Activated CD4-positive, alpha-beta T cell treated with anti-CD3 and anti-CD28 coated beads, Interleukin-2, amount 10 ng/mL, durations not matched to agents 7 days and 5 days (primary cell): ENCODE results near the gene IFNGR1. TPM values are rescaled to one million over a fixed set of nuclear protein-coding genes. Genes with fewer than 3 reads are reported as not detected.
"Not testable (repeated sequence)": the region's sequence is repeated elsewhere in the genome, so short reads cannot be mapped to it uniquely, and the experiment has no call there.

Experiments
- CTCF ChIA-PET: fragments of 350-600 bp; sonication (Branson Sonifier 250); formaldehyde crosslinking; loops from one replicate; lab custom pipeline; 2021; ENCODE audit warnings: antibody characterized with exemption; lab: Charles Lee
- POLR2A ChIA-PET: fragments of 350-600 bp; sonication (Branson Sonifier 250); formaldehyde crosslinking; loops from one replicate; lab custom pipeline; 2021; ENCODE audit warnings: antibody characterized with exemption; lab: Charles Lee
- DNase-seq: peaks from one replicate; pipeline ENCODE4 v3.0.0-alpha.2; 2020
- H3K27ac Mint-ChIP-seq: one replicate; pipeline ENCODE4 v1.8.0; 2021; ENCODE audit warnings: mild to moderate bottlenecking, moderate library complexity, mixed read lengths
- H3K27me3 Mint-ChIP-seq: one replicate; pipeline ENCODE4 v1.8.0; 2021; ENCODE audit warnings: mixed read lengths
- H3K36me3 Mint-ChIP-seq: one replicate; pipeline ENCODE4 v1.8.0; 2021; ENCODE audit warnings: low read depth, mixed read lengths
- H3K4me1 Mint-ChIP-seq: one replicate; pipeline ENCODE4 v1.8.0; 2021; ENCODE audit warnings: mixed read lengths
- H3K4me3 Mint-ChIP-seq: one replicate; pipeline ENCODE4 v1.8.0; 2021; ENCODE audit warnings: mild to moderate bottlenecking, moderate library complexity, mixed read lengths
- H3K9me3 Mint-ChIP-seq: one replicate; pipeline ENCODE4 v1.8.0; 2021; ENCODE audit warnings: mixed read lengths
- total RNA-seq, 2 experiments: library from RNA; stranded (reverse); gene quantifications; one replicate each; pipeline ENCODE4 v1.2.3, GENCODE V29; 2021

IFNGR1 gene
- total RNA-seq, 2 experiments from 2014 or later, result 18.7 to 21.1 TPM

GRCh38 chr6:137217801-137218472, 1.2 kb downstream of the IFNGR1 start:
- peak overlapping the region; percentile 100 for H3K4me3 Mint-ChIP-seq
- peaks cover 4% of the 10 kb centered on the region for H3K9me3 Mint-ChIP-seq
- peak overlapping the region; percentile 100 for H3K27ac Mint-ChIP-seq
- peaks cover 55% of the 10 kb centered on the region for H3K4me1 Mint-ChIP-seq
- no peak for DNase-seq
- ChIA-PET POLR2A (no interaction called here), CTCF (interaction anchor here (0.8 kb wide), 2 partner anchors 20 to 92 kb away, joined by 3 to 7 read pairs; no protein-coding TSS in a partner anchor)
- H3K36me3 Mint-ChIP-seq, result peaks cover 17% of the 10 kb centered on the region
- no peaks in the 10 kb centered on the region for H3K27me3 Mint-ChIP-seq

GRCh38 chr6:137216875-137217553, 2.2 kb downstream of the IFNGR1 start:
- H3K4me1 Mint-ChIP-seq, result peaks cover 52% of the 10 kb centered on the region

GRCh38 chr6:137216106-137216505, 3.1 kb downstream of the IFNGR1 start:
- no peaks in the 10 kb centered on the region for H3K27me3 Mint-ChIP-seq
- peaks cover 12% of the 10 kb centered on the region for H3K9me3 Mint-ChIP-seq
- H3K27ac Mint-ChIP-seq, result no peak overlapping the region
- peaks cover 29% of the 10 kb centered on the region for H3K36me3 Mint-ChIP-seq
- no peak overlapping the region for H3K4me3 Mint-ChIP-seq
- peaks cover 52% of the 10 kb centered on the region for H3K4me1 Mint-ChIP-seq
- CTCF ChIA-PET, result interaction anchor here (1.4 kb wide), 1 partner anchor 95 kb away, joined by 3 read pairs; no protein-coding TSS in a partner anchor
- POLR2A ChIA-PET, result no interaction called here
- DNase-seq, result no peak

More at GRCh38 chr6:137216875-137217553, 2.2 kb downstream of the IFNGR1 start:
- Mint-ChIP-seq H3K4me3 (peak overlapping the region; percentile 8), H3K36me3 (peaks cover 21% of the 10 kb centered on the region), H3K9me3 (peaks cover 7% of the 10 kb centered on the region), H3K27me3 (no peaks in the 10 kb centered on the region), H3K27ac (no peak overlapping the region)
- no peak for DNase-seq
- ChIA-PET CTCF (interaction anchor here (0.8 kb wide), 2 partner anchors 19 to 91 kb away, joined by 3 to 7 read pairs; no protein-coding TSS in a partner anchor), POLR2A (no interaction called here)

GRCh38 chr6:137215630-137216029, 3.6 kb downstream of the IFNGR1 start:
- H3K4me3 Mint-ChIP-seq, H3K27me3 Mint-ChIP-seq, DNase-seq, POLR2A ChIA-PET, H3K27ac Mint-ChIP-seq: not testable (repeated sequence)
- CTCF ChIA-PET, result interaction anchor here (1.4 kb wide), 1 partner anchor 95 kb away, joined by 3 read pairs; no protein-coding TSS in a partner anchor
- peaks cover 29% of the 10 kb centered on the region for H3K36me3 Mint-ChIP-seq
- peaks cover 12% of the 10 kb centered on the region for H3K9me3 Mint-ChIP-seq
- H3K4me1 Mint-ChIP-seq, result peaks cover 51% of the 10 kb centered on the region

DNA sequence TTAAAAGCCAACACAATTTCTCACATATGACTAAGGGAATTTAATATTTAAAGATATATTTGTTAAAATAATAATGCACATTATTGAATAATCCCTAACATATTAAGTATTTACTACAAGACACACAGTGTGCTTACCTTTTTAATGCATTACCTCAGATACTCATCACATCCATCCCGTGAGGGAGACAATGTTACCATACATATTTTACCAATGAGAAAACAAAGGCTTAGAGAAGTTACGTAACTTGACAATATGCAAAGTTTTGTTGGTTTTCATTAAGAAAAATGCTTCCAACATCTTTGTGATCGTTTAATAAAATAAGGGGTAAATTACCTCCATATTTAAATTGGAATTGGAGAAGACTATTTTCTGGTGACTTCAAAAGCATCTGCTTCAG, 4.3 kb downstream of the IFNGR1 start:
- Mint-ChIP-seq H3K27ac (no peak overlapping the region), H3K9me3 (peaks cover 18% of the 10 kb centered on the region), H3K36me3 (peaks cover 33% of the 10 kb centered on the region), H3K4me3 (no peak overlapping the region), H3K27me3 (no peaks in the 10 kb centered on the region), H3K4me1 (peaks cover 44% of the 10 kb centered on the region)
- ChIA-PET POLR2A (no interaction called here), CTCF (no interaction called here)
- no peak for DNase-seq

DNA sequence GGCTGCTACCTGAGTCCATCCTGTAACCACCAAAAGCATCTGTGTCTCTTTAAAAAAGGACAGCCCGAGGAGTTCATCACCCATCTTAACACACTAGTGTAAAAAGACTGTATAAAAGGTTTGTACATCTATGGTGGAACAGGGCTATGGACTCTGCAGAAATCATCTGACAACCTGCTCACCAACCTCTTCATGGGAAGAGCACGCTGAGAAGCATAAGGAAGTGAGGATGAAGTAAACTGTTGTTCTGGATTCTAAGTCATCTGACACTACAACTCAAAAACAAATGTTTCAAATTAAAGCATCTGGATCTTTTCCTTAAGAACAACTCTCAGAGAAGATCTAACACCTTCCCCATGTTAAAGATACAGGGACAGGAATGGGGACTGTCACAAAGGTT, 5.4 kb downstream of the IFNGR1 start:
- peaks cover 43% of the 10 kb centered on the region for H3K36me3 Mint-ChIP-seq
- peaks cover 28% of the 10 kb centered on the region for H3K9me3 Mint-ChIP-seq
- CTCF ChIA-PET, result no interaction called here
- peaks cover 39% of the 10 kb centered on the region for H3K4me1 Mint-ChIP-seq
- no peak overlapping the region for H3K27ac Mint-ChIP-seq
- DNase-seq, result no peak
- POLR2A ChIA-PET, result no interaction called here
- no peaks in the 10 kb centered on the region for H3K27me3 Mint-ChIP-seq
- H3K4me3 Mint-ChIP-seq, result no peak overlapping the region

GRCh38 chr6:137213331-137213740, 5.8 kb downstream of the IFNGR1 start:
- ChIA-PET CTCF (interaction anchor here (0.8 to 1.7 kb wide), 2 partner anchors 15 to 111 kb away, joined by 3 to 4 read pairs; no protein-coding TSS in a partner anchor), POLR2A (no interaction called here)
- Mint-ChIP-seq H3K4me1 (peaks cover 35% of the 10 kb centered on the region), H3K27ac (no peak overlapping the region), H3K36me3 (peaks cover 41% of the 10 kb centered on the region), H3K27me3 (no peaks in the 10 kb centered on the region), H3K4me3 (no peak overlapping the region), H3K9me3 (peaks cover 28% of the 10 kb centered on the region)
- no peak for DNase-seq

GRCh38 chr6:137211910-137212309, 7.3 kb downstream of the IFNGR1 start:
- ChIA-PET POLR2A (no interaction called here), CTCF (interaction anchor here (1.7 kb wide), 1 partner anchor 14 kb away, joined by 4 read pairs; no protein-coding TSS in a partner anchor)
- no peak for DNase-seq
- Mint-ChIP-seq H3K9me3 (peaks cover 35% of the 10 kb centered on the region), H3K36me3 (peaks cover 49% of the 10 kb centered on the region), H3K4me1 (peaks cover 22% of the 10 kb centered on the region), H3K27ac (no peak overlapping the region), H3K27me3 (no peaks in the 10 kb centered on the region), H3K4me3 (no peak overlapping the region)

DNA sequence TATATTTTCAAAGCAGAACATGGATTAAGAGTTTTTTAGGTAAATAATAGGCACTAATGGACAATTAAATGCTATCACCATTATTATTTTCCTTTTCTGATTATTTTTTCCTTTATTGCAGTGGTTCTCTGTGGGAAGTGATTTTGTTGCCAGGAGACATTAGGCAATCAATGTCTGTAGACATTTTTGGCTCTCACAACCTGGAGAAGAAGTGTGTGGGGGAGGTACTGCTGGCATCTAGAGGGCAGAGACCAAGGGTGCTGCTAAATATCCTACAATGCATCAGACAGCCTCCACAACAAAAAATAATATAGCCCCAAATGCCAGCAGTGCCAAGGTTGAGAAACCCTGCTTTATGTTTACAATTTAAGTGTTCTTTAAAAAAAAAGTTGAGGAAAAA, 8.3 kb downstream of the IFNGR1 start:
- Mint-ChIP-seq H3K36me3 (peaks cover 57% of the 10 kb centered on the region), H3K4me1 (peaks cover 18% of the 10 kb centered on the region)
- POLR2A ChIA-PET, result no interaction called here

GRCh38 chr6:137208279-137208678, 10.9 kb downstream of the IFNGR1 start:
- Mint-ChIP-seq H3K27me3 (no peaks in the 10 kb centered on the region), H3K9me3 (peaks cover 35% of the 10 kb centered on the region), H3K36me3 (peaks cover 69% of the 10 kb centered on the region), H3K4me1 (peaks cover 4% of the 10 kb centered on the region), H3K4me3 (no peak overlapping the region), H3K27ac (no peak overlapping the region)
- DNase-seq, result no peak
- ChIA-PET POLR2A (no interaction called here), CTCF (no interaction called here)

More for the DNA sequence above, 8.3 kb downstream of the IFNGR1 start:
- DNase-seq, result no peak
- CTCF ChIA-PET, result no interaction called here
- Mint-ChIP-seq H3K4me3 (no peak overlapping the region), H3K27me3 (no peaks in the 10 kb centered on the region), H3K9me3 (peaks cover 37% of the 10 kb centered on the region), H3K27ac (no peak overlapping the region)

GRCh38 chr6:137207457-137207856, 11.7 kb downstream of the IFNGR1 start:
- CTCF ChIA-PET, H3K27ac Mint-ChIP-seq, H3K27me3 Mint-ChIP-seq, POLR2A ChIA-PET, H3K4me3 Mint-ChIP-seq, H3K4me1 Mint-ChIP-seq, DNase-seq: not testable (repeated sequence)
- H3K36me3 Mint-ChIP-seq, result peaks cover 70% of the 10 kb centered on the region
- H3K9me3 Mint-ChIP-seq, result peaks cover 31% of the 10 kb centered on the region

- ChIA-PET POLR2A (no interaction called here), CTCF (no interaction called here)
- no peak for DNase-seq
- Mint-ChIP-seq H3K9me3 (peaks cover 26% of the 10 kb centered on the region), H3K27me3 (no peaks in the 10 kb centered on the region), H3K36me3 (peaks cover 67% of the 10 kb centered on the region), H3K4me1 (no peaks in the 10 kb centered on the region), H3K27ac (no peak overlapping the region), H3K4me3 (no peak overlapping the region)
Observed at GRCh38 chr6:137206577-137206976, 12.6 kb downstream of the IFNGR1 start.

- CTCF ChIA-PET, result no interaction called here
- peaks cover 9% of the 10 kb centered on the region for H3K9me3 Mint-ChIP-seq
Observed at GRCh38 chr6:137203256-137203655, 15.9 kb downstream of the IFNGR1 start.

More at GRCh38 chr6:137203256-137203655, 15.9 kb downstream of the IFNGR1 start:
- POLR2A ChIA-PET, result interaction anchor here (0.6 kb wide), 1 partner anchor 86 kb away, joined by 6 read pairs; no protein-coding TSS in a partner anchor
- DNase-seq, result no peak
- no peaks in the 10 kb centered on the region for H3K4me1 Mint-ChIP-seq
- H3K27ac Mint-ChIP-seq, result no peak overlapping the region
- no peaks in the 10 kb centered on the region for H3K27me3 Mint-ChIP-seq
- peaks cover 58% of the 10 kb centered on the region for H3K36me3 Mint-ChIP-seq
- H3K4me3 Mint-ChIP-seq, result no peak overlapping the region
